Endothelial cell (in vitro differentiated cells): ENCODE results near the gene ARHGEF28. TPM values are rescaled to one million over a fixed set of nuclear protein-coding genes. Genes with fewer than 3 reads are reported as not detected.

Experiments used
- DNase-seq: peaks from one replicate; pipeline ENCODE4 v3.0.0; 2021; ENCODE audit warnings: low spot score
- H3K27ac Mint-ChIP-seq: one replicate; pipeline ENCODE4 v1.8.0; 2021; ENCODE audit warnings: mixed read lengths, inconsistent platforms; ENCODE audit not compliant: unreplicated experiment
- H3K27me3 Mint-ChIP-seq: one replicate; pipeline ENCODE4 v1.8.0; 2021; ENCODE audit warnings: mild to moderate bottlenecking, moderate library complexity, mixed read lengths, inconsistent platforms; ENCODE audit not compliant: unreplicated experiment
- H3K36me3 Mint-ChIP-seq: one replicate; pipeline ENCODE4 v1.8.0; 2021; ENCODE audit warnings: mild to moderate bottlenecking, low read depth, mixed read lengths, inconsistent platforms; ENCODE audit not compliant: unreplicated experiment
- H3K4me1 Mint-ChIP-seq: one replicate; pipeline ENCODE4 v1.8.0; 2021; ENCODE audit warnings: mild to moderate bottlenecking, mixed read lengths, inconsistent platforms; ENCODE audit not compliant: unreplicated experiment
- H3K4me3 Mint-ChIP-seq: one replicate; pipeline ENCODE4 v1.8.0; 2021; ENCODE audit warnings: mild to moderate bottlenecking, mixed read lengths, inconsistent platforms; ENCODE audit not compliant: unreplicated experiment
- H3K9me3 Mint-ChIP-seq: one replicate; pipeline ENCODE4 v1.8.0; 2021; ENCODE audit warnings: mixed read lengths, inconsistent platforms; ENCODE audit not compliant: unreplicated experiment
- CTCF ChIP-seq: fragments of 200-600 bp; sonication (generic); IDR thresholded peaks from one replicate; pipeline ENCODE4 v1.5.0; 2021; ENCODE audit warnings: antibody characterized with exemption; ENCODE audit not compliant: unreplicated experiment
- total RNA-seq: library from RNA; stranded (reverse); fragmentation: NEBNext Ultra II Directional; extraction: Animal tissue kit (Norgen Biotek cat#: 25700); gene quantifications from one replicate; pipeline ENCODE4 v1.2.1, GENCODE V29; 2021; ENCODE audit not compliant: unreplicated experiment

Gene ARHGEF28
- total RNA-seq, 1 donor from 2014 or later: 1.5 TPM

GRCh38 chr5:73979321-73979720, 353.3 kb downstream of the ARHGEF28 start:
- Mint-ChIP-seq H3K4me3 (no peak overlapping the region), H3K27me3 (no peaks in the 10 kb centered on the region), H3K9me3 (no peaks in the 10 kb centered on the region), H3K4me1 (no peaks in the 10 kb centered on the region), H3K36me3 (no peaks in the 10 kb centered on the region), H3K27ac (no peak overlapping the region)
- no peak for DNase-seq
- TF ChIP-seq CTCF: no peak

- Mint-ChIP-seq H3K4me1 (no peaks in the 10 kb centered on the region), H3K4me3 (no peak overlapping the region), H3K9me3 (no peaks in the 10 kb centered on the region), H3K27me3 (peaks cover 2% of the 10 kb centered on the region), H3K36me3 (no peaks in the 10 kb centered on the region), H3K27ac (no peak overlapping the region)
- DNase-seq: no peak
- TF ChIP-seq CTCF: no peak
Measured at GRCh38 chr5:73981704-73982103, 355.7 kb downstream of the ARHGEF28 start.

GRCh38 chr5:73983644-73984043, 357.6 kb downstream of the ARHGEF28 start:
- no peaks in the 10 kb centered on the region for H3K9me3 Mint-ChIP-seq
- TF ChIP-seq CTCF: no peak
- no peaks in the 10 kb centered on the region for H3K36me3 Mint-ChIP-seq
- DNase-seq: no peak
- H3K27me3 Mint-ChIP-seq: peaks cover 2% of the 10 kb centered on the region
- H3K4me1 Mint-ChIP-seq: no peaks in the 10 kb centered on the region
- no peak overlapping the region for H3K27ac Mint-ChIP-seq
- no peak overlapping the region for H3K4me3 Mint-ChIP-seq

- peak; percentile 42 for TF ChIP-seq CTCF
- peak; percentile 20 for DNase-seq
Measured at GRCh38 chr5:73985145-73985544, 359.1 kb downstream of the ARHGEF28 start.

GRCh38 chr5:73986729-73987128, 360.7 kb downstream of the ARHGEF28 start:
- DNase-seq: no peak
- no peak overlapping the region for H3K4me3 Mint-ChIP-seq
- TF ChIP-seq CTCF: no peak
- H3K36me3 Mint-ChIP-seq: no peaks in the 10 kb centered on the region
- peaks cover 17% of the 10 kb centered on the region for H3K4me1 Mint-ChIP-seq
- H3K27me3 Mint-ChIP-seq: peaks cover 2% of the 10 kb centered on the region
- no peaks in the 10 kb centered on the region for H3K9me3 Mint-ChIP-seq
- H3K27ac Mint-ChIP-seq: no peak overlapping the region

More at GRCh38 chr5:73985145-73985544, 359.1 kb downstream of the ARHGEF28 start:
- no peak overlapping the region for H3K4me3 Mint-ChIP-seq
- H3K4me1 Mint-ChIP-seq: peaks cover 8% of the 10 kb centered on the region
- H3K27ac Mint-ChIP-seq: no peak overlapping the region
- H3K27me3 Mint-ChIP-seq: peaks cover 2% of the 10 kb centered on the region
- no peaks in the 10 kb centered on the region for H3K9me3 Mint-ChIP-seq
- H3K36me3 Mint-ChIP-seq: no peaks in the 10 kb centered on the region
